GM03348 (cell line): ENCODE results near the gene MYO15B.

ENCODE experiments used
- DNase-seq: peaks from one replicate; pipeline ENCODE4 v3.0.0; 2012; ENCODE audit warnings: low spot score

MYO15B gene

GRCh38 chr17:75602644-75603043 lies 15.0 kb downstream of the MYO15B start:
- DNase-seq, result no peak

GRCh38 chr17:75603123-75603522 lies 15.5 kb downstream of the MYO15B start:
- no peak for DNase-seq

GRCh38 chr17:75604034-75604695 lies 16.6 kb downstream of the MYO15B start:
- peak; percentile 61 for DNase-seq

GRCh38 chr17:75605790-75606189 lies 18.2 kb downstream of the MYO15B start:
- DNase-seq, result no peak

GRCh38 chr17:75607086-75607485 lies 19.5 kb downstream of the MYO15B start:
- DNase-seq, result no peak

GRCh38 chr17:75610103-75610984 lies 22.7 kb downstream of the MYO15B start:
- DNase-seq, result no peak

- DNase-seq, result no peak
Observed at GRCh38 chr17:75611851-75612429, 24.3 kb downstream of the MYO15B start.

GRCh38 chr17:75612906-75613626 lies 25.5 kb downstream of the MYO15B start:
- DNase-seq, result no peak

GRCh38 chr17:75614006-75614405 lies 26.4 kb downstream of the MYO15B start:
- no peak for DNase-seq

GRCh38 chr17:75614556-75615270 lies 27.1 kb downstream of the MYO15B start:
- no peak for DNase-seq

GRCh38 chr17:75615301-75615700 lies 27.7 kb downstream of the MYO15B start:
- DNase-seq, result no peak

- no peak for DNase-seq
Observed at GRCh38 chr17:75616521-75617122, 29.0 kb downstream of the MYO15B start.

- DNase-seq, result no peak
Observed at GRCh38 chr17:75617218-75617617, 29.6 kb downstream of the MYO15B start.

- DNase-seq, result no peak
Observed at GRCh38 chr17:75617675-75618074, 30.1 kb downstream of the MYO15B start.

- DNase-seq, result peak; percentile 63
Observed at GRCh38 chr17:75619506-75620431, 32.2 kb downstream of the MYO15B start.

- DNase-seq, result no peak
Observed at GRCh38 chr17:75621489-75621888, 33.9 kb downstream of the MYO15B start.

GRCh38 chr17:75622076-75622475 lies 34.5 kb downstream of the MYO15B start:
- DNase-seq, result no peak

GRCh38 chr17:75622771-75623273 lies 35.2 kb downstream of the MYO15B start:
- no peak for DNase-seq

- no peak for DNase-seq
Observed at GRCh38 chr17:75623386-75623785, 35.8 kb downstream of the MYO15B start.

- no peak for DNase-seq
Observed at GRCh38 chr17:75624021-75624420, 36.4 kb downstream of the MYO15B start.
